Measurements from ENCODE around the gene UAP1.
A peak's percentile ranks its signal among the peaks of the same experiment; 100 is the strongest.
"Not testable (repeated sequence)": the region's sequence is repeated elsewhere in the genome, so short reads cannot be mapped to it uniquely, and the experiment has no call there.

UAP1 gene

GRCh38 chr1:162564762-162565218 is 3.3 kb downstream of the UAP1 start:
- no peak overlapping the region for H3K27ac ChIP-seq
- no peaks in the 10 kb centered on the region for H3K27me3 ChIP-seq
- H3K4me1 ChIP-seq (ENCODE audit: control insufficient read depth in 1 of 2, insufficient read depth in 1 of 2, low read depth in 1 of 2, low read length in 1 of 2), result peaks cover 14 to 23% of the 10 kb centered on the region in 2 experiments
- no peaks in the 10 kb centered on the region for H3K9me3 ChIP-seq
- no peaks in the 10 kb centered on the region for H3K36me3 ChIP-seq
- H3K4me3 ChIP-seq (ENCODE audit: low read depth in 1 of 2, low read length in 1 of 2), result no peak overlapping the region
- TF ChIP-seq, protein P1, sequence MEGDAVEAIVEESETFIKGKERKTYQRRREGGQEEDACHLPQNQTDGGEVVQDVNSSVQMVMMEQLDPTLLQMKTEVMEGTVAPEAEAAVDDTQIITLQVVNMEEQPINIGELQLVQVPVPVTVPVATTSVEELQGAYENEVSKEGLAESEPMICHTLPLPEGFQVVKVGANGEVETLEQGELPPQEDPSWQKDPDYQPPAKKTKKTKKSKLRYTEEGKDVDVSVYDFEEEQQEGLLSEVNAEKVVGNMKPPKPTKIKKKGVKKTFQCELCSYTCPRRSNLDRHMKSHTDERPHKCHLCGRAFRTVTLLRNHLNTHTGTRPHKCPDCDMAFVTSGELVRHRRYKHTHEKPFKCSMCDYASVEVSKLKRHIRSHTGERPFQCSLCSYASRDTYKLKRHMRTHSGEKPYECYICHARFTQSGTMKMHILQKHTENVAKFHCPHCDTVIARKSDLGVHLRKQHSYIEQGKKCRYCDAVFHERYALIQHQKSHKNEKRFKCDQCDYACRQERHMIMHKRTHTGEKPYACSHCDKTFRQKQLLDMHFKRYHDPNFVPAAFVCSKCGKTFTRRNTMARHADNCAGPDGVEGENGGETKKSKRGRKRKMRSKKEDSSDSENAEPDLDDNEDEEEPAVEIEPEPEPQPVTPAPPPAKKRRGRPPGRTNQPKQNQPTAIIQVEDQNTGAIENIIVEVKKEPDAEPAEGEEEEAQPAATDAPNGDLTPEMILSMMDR (IDR thresholded peaks at IDR 0.05), result no peak

DNA sequence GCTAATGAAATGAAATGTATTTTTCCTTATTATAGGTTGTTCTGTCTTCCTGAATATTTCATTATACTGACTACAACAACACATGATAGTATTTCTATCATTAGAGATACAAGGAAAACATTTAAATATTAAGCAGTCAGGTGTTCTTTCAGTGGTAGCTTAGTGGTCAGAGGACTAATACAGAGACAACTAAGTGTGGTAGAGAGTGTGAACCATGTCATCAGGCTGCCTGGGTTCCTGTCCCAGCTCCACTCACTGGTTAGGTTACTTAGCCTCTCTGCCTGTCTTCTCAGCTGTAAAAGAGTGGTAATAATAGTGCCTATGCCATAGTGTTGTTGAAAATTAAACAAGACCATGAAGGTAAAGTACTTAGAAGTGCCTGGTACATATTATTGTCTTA is 3.9 kb downstream of the UAP1 start:
- Histone ChIP-seq H3K4me3 (ENCODE audit: low read depth in 1 of 2, low read length in 1 of 2) (no peak overlapping the region), H3K9me3 (no peaks in the 10 kb centered on the region), H3K27ac (no peak overlapping the region), H3K27me3 (no peaks in the 10 kb centered on the region), H3K4me1 (ENCODE audit: control insufficient read depth in 1 of 2, insufficient read depth in 1 of 2, low read depth in 1 of 2, low read length in 1 of 2) (peaks cover 15 to 24% of the 10 kb centered on the region in 2 experiments), H3K36me3 (no peaks in the 10 kb centered on the region)
- TF ChIP-seq, protein P1 (IDR thresholded peaks at IDR 0.05), result no peak

DNA sequence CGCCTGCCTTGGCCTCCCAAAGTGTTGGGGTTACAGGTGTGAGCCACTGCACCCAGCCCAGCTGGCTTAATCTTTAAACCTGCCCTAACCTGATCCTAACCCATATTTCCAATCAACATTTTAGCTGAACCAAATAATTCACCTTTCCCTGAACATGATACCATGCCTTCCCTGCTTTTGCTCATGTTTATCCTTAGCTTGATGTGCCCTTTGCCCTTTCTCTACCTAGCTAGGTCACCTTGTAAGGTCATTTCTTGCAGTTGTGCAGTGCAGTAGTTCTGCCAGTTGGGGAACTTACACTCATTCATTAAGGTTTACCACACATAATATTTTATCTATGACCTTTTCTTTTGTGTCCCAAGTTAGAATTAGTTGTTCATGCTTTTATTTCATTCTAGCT is 5.3 kb downstream of the UAP1 start:
- H3K9me3 ChIP-seq, result no peaks in the 10 kb centered on the region
- H3K4me1 ChIP-seq (ENCODE audit: control insufficient read depth in 1 of 2, insufficient read depth in 1 of 2, low read depth in 1 of 2, low read length in 1 of 2), result peaks cover 15 to 27% of the 10 kb centered on the region in 2 experiments
- TF ChIP-seq, protein P1 (IDR thresholded peaks at IDR 0.05), result no peak
- no peak overlapping the region for H3K4me3 ChIP-seq (ENCODE audit: low read depth in 1 of 2, low read length in 1 of 2)
- H3K27me3 ChIP-seq, result no peaks in the 10 kb centered on the region
- no peaks in the 10 kb centered on the region for H3K36me3 ChIP-seq
- no peak overlapping the region for H3K27ac ChIP-seq

DNA sequence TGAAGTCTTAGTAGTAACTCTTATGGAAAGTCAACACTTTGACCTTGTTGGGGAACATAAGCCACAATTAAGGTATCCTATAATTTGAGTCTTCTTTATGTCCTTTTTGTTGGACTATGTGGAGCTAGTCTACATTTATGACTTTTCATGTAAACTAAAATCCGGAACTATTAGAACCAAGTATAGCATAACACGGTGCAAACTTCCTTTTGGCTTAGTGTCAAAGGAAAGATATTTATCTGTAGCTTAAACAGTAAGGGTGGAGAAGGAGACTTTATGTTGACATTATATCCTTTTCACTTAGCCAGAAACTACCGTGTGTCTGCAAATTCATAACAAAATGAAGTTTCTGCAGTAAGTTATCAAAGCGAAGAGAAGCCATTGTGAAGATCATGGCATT is 7.3 kb downstream of the UAP1 start:
- Histone ChIP-seq H3K27me3 (no peaks in the 10 kb centered on the region), H3K4me1 (ENCODE audit: control insufficient read depth in 1 of 2, insufficient read depth in 1 of 2, low read depth in 1 of 2, low read length in 1 of 2) (peaks cover 7 to 32% of the 10 kb centered on the region in 2 experiments), H3K9me3 (no peaks in the 10 kb centered on the region), H3K27ac (peak overlapping the region; percentile 23), H3K36me3 (no peaks in the 10 kb centered on the region), H3K4me3 (ENCODE audit: low read depth in 1 of 2, low read length in 1 of 2) (no peak overlapping the region)
- TF ChIP-seq, protein P1 (IDR thresholded peaks at IDR 0.05), result no peak

- H3K36me3 ChIP-seq, result no peaks in the 10 kb centered on the region
- no peaks in the 10 kb centered on the region for H3K9me3 ChIP-seq
- H3K27ac ChIP-seq, result peak overlapping the region; percentile 67
- TF ChIP-seq, protein P1 (IDR thresholded peaks at IDR 0.05), result no peak
- H3K27me3 ChIP-seq, result no peaks in the 10 kb centered on the region
- no peak overlapping the region for H3K4me3 ChIP-seq (ENCODE audit: low read depth in 1 of 2, low read length in 1 of 2)
- peaks cover 7 to 32% of the 10 kb centered on the region in 2 experiments for H3K4me1 ChIP-seq (ENCODE audit: control insufficient read depth in 1 of 2, insufficient read depth in 1 of 2, low read depth in 1 of 2, low read length in 1 of 2)
These were observed 9.2 kb downstream of the UAP1 start for GRCh38 chr1:162570718-162571117.

- not testable (repeated sequence) for H3K27me3 ChIP-seq; H3K4me3 ChIP-seq (ENCODE audit: low read depth in 1 of 2, low read length in 1 of 2); H3K36me3 ChIP-seq; H3K9me3 ChIP-seq
- Histone ChIP-seq H3K4me1 (ENCODE audit: control insufficient read depth in 1 of 2, insufficient read depth in 1 of 2, low read depth in 1 of 2, low read length in 1 of 2) (peaks cover 7 to 32% of the 10 kb centered on the region in 2 experiments), H3K27ac (peak overlapping the region; percentile 67)
These were observed 9.6 kb downstream of the UAP1 start for GRCh38 chr1:162571121-162571520.

All from neutrophil (primary cell).